Spleen (tissue), 11 donors: ENCODE data around the gene RCL1. TPM values are rescaled to one million over a fixed set of nuclear protein-coding genes. Genes with fewer than 3 reads are reported as not detected.

Source experiments
- DNase-seq: peaks from one replicate; pipeline ENCODE4 v3.0.0-alpha.2; 2020
- H3K27ac ChIP-seq, 8 donors: fragments of 200-600 bp; sonication (generic) in 7 of 8; 1 replicate in 4 of 8; 2 replicates in 4 of 8; pipeline versions ENCODE4 v1.5.0 to v1.8.0; 2016 to 2021; ENCODE audit warnings: inconsistent platforms in 4 of 8, mild to moderate bottlenecking in 4 of 8, moderate library complexity in 1 of 8
- H3K27me3 ChIP-seq, 7 donors: fragments of 200-600 bp; sonication (generic) in 6 of 7; replicated peaks in 1 of 7; 1 replicate in 4 of 7; 2 replicates in 3 of 7; pipeline versions ENCODE4 v1.5.0 to v1.8.0; 2016 to 2021; ENCODE audit warnings: inconsistent platforms in 3 of 7, mild to moderate bottlenecking in 1 of 7
- H3K36me3 ChIP-seq, 6 donors: fragments of 200-600 bp; sonication (generic) in 5 of 6; 1 replicate in 4 of 6; 2 replicates in 2 of 6; pipeline versions ENCODE4 v1.5.0 to v1.8.0; 2016 to 2021; ENCODE audit warnings: inconsistent platforms in 2 of 6
- H3K4me1 ChIP-seq, 6 donors: fragments of 200-600 bp; sonication (generic) in 5 of 6; 1 replicate in 3 of 6; 2 replicates in 3 of 6; pipeline versions ENCODE4 v1.5.0 to v1.8.0; 2016 to 2021; ENCODE audit warnings: inconsistent platforms in 3 of 6
- H3K4me3 ChIP-seq, 8 donors: fragments of 200-600 bp; sonication (generic) in 7 of 8; 1 replicate in 4 of 8; 2 replicates in 4 of 8; pipeline versions ENCODE4 v1.5.0 to v1.8.0; 2016 to 2021; ENCODE audit warnings: inconsistent platforms in 4 of 8, mild to moderate bottlenecking in 4 of 8, moderate library complexity in 2 of 8
- H3K9me3 ChIP-seq, 8 donors: fragments of 200-600 bp; sonication (generic) in 7 of 8; 1 replicate in 4 of 8; 2 replicates in 4 of 8; pipeline versions ENCODE4 v1.5.0 to v1.8.0; 2016 to 2021; ENCODE audit warnings: inconsistent platforms in 4 of 8
- POLR2A ChIP-seq, 3 donors: fragments of 450-650 bp; IDR thresholded peaks; one replicate each; pipeline ENCODE4 v1.5.1; 2017; ENCODE audit warnings: antibody characterized with exemption in 3 of 3, mild to moderate bottlenecking in 1 of 3
- POLR2AphosphoS5 ChIP-seq, 3 donors: sonication (generic); formaldehyde crosslinking; IDR thresholded peaks; one replicate each; pipeline ENCODE4 v1.5.1; 2017; ENCODE audit warnings: antibody characterized with exemption in 3 of 3
- WGBS, 5 donors: extraction: QIAGEN DNeasy Blood & Tissue Kit in 3 of 5; methylation state at CpG; one replicate each; pipeline versions ENCODE4 v1.1.5 to v1.1.7; 2013 to 2018; 5-methylcytosine and 5-hydroxymethylcytosine counted together
- intact Hi-C: fragments of 100-400 bp; cut with DNase I; formaldehyde crosslinking; loops from one replicate; pipeline ENCODE4 v1.15.0; 2023; ENCODE audit warnings: low total_unique reads
- polyA plus RNA-seq, 3 donors: library from polyadenylated mRNA; stranded (reverse); fragments of 200-250 nt; gene quantifications; one replicate each; pipeline ENCODE4 v1.2.1, GENCODE V29; 2013
- total RNA-seq, 7 donors: library from RNA; depleted of rRNA in 3 of 7; stranded (reverse); fragments of >200 nt in 3 of 7; fragmentation: NEBNext Ultra II Directional in 4 of 7; extraction: Animal tissue kit (Norgen Biotek cat#: 25700) in 4 of 7; gene quantifications; one replicate each; pipeline versions ENCODE4 v1.1.0 to v1.2.1, GENCODE V29; 2016 to 2021
- TF ChIP-seq, protein P1 (sequence below), 11 experiments: fragments of 200-600 bp in 7 of 11; fragments of 450-650 bp in 4 of 11; sonication (generic) in 4 of 11; IDR thresholded peaks in 8 of 11; conservative IDR thresholded peaks in 3 of 11; 1 replicate in 7 of 11; 2 replicates in 4 of 11; pipeline versions ENCODE4 v1.4.0 to v1.8.0; 2016 to 2021; ENCODE audit warnings: antibody characterized with exemption in 11 of 11, inconsistent platforms in 4 of 11, mild to moderate bottlenecking in 1 of 11
- donor health status: healthy with polysubstance abuse.
- donor health status: DM: no; HTN: no; CAD: no; lungs with moderate emphysema.
- donor health status: DM: no; HTN: no; CAD: no.
- donor health status: Bipolar disorder and iron deficiency.
- donor health status: healthy.
- donor health status: DM: no; HTN: no; CAD: no.
- donor health status: DM: yes; HTN: yes; CAD: no.

The RCL1 gene
- total and polyA plus RNA-seq, 10 donors = 11.8 to 29.4 (median 21.6) TPM

GRCh38 chr9:4764033-4764432 is 28.7 kb upstream of the RCL1 start:
- intact Hi-C loops = loop anchor here (5.0 to 10.0 kb wide), 4 partner anchors 33 to 841 kb away; partner anchors contain the start of gene JAK2

DNA sequence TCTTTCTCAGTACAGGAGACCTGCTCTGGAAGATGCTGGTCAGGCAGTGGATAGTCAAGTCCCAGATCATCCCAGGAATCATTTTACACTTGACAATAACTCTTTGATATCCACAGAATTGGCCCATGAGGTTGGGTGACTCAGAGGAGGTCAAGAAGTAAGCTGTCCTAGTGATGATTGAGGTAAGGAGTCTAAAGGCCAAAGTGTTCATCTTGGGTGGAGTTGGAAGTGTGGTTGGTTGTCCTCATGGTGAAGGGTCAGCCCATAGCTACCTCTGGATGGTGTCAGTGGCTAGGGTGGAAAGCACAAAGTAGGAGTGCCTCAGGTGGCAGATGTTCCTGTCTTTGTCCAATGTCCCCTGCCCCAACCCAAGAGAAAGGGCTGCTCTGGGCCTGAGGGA is 24.1 kb upstream of the RCL1 start:
- no peak for DNase-seq

More at GRCh38 chr9:4764033-4764432, 28.7 kb upstream of the RCL1 start:
- Histone ChIP-seq H3K27ac (peak overlapping the region in 5 of 8 donors; percentile 80 to 94 (median 89)), H3K27me3 (no peaks in the 10 kb centered on the region), H3K9me3 (no peaks in the 10 kb centered on the region), H3K4me1 (peaks cover 7 to 50% (median 34%) of the 10 kb centered on the region in 6 donors), H3K36me3 (no peaks in the 10 kb centered on the region), H3K4me3 (no peak overlapping the region)
- 62 to 90% (median 78%) methylated on average over 3 of the region's 3 CpGs for WGBS, 5 donors
- DNase-seq = no peak
- TF ChIP-seq, protein P1, sequence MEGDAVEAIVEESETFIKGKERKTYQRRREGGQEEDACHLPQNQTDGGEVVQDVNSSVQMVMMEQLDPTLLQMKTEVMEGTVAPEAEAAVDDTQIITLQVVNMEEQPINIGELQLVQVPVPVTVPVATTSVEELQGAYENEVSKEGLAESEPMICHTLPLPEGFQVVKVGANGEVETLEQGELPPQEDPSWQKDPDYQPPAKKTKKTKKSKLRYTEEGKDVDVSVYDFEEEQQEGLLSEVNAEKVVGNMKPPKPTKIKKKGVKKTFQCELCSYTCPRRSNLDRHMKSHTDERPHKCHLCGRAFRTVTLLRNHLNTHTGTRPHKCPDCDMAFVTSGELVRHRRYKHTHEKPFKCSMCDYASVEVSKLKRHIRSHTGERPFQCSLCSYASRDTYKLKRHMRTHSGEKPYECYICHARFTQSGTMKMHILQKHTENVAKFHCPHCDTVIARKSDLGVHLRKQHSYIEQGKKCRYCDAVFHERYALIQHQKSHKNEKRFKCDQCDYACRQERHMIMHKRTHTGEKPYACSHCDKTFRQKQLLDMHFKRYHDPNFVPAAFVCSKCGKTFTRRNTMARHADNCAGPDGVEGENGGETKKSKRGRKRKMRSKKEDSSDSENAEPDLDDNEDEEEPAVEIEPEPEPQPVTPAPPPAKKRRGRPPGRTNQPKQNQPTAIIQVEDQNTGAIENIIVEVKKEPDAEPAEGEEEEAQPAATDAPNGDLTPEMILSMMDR (IDR thresholded peaks at IDR 0.05 in 8 of 11, conservative IDR thresholded peaks at IDR 0.05 in 3 of 11) = no peak
- no peak for TF ChIP-seq POLR2A (IDR thresholded peaks at IDR 0.05)
- no peak for TF ChIP-seq POLR2AphosphoS5 (IDR thresholded peaks at IDR 0.05)

GRCh38 chr9:4769321-4770080 is 23.2 kb upstream of the RCL1 start:
- WGBS, 5 donors = 81 to 92% (median 85%) methylated on average over 6 to 7 of the region's 7 CpGs

More for the DNA sequence above, 24.1 kb upstream of the RCL1 start:
- intact Hi-C loops = loop anchor here (10.0 kb wide), 2 partner anchors 156 to 836 kb away; no protein-coding TSS in a partner anchor
- no peak overlapping the region for H3K4me3 ChIP-seq
- no peak overlapping the region for H3K27ac ChIP-seq
- H3K4me1 ChIP-seq = peaks cover under 1 to 4% (median 2%) of the 10 kb centered on the region in 6 donors
- H3K9me3 ChIP-seq = no peaks in the 10 kb centered on the region
- no peaks in the 10 kb centered on the region for H3K27me3 ChIP-seq
- no peaks in the 10 kb centered on the region for H3K36me3 ChIP-seq
- TF ChIP-seq, protein P1 (IDR thresholded peaks at IDR 0.05 in 8 of 11, conservative IDR thresholded peaks at IDR 0.05 in 3 of 11) = no peak
- no peak for TF ChIP-seq POLR2AphosphoS5 (IDR thresholded peaks at IDR 0.05)
- TF ChIP-seq POLR2A (IDR thresholded peaks at IDR 0.05) = no peak

DNA sequence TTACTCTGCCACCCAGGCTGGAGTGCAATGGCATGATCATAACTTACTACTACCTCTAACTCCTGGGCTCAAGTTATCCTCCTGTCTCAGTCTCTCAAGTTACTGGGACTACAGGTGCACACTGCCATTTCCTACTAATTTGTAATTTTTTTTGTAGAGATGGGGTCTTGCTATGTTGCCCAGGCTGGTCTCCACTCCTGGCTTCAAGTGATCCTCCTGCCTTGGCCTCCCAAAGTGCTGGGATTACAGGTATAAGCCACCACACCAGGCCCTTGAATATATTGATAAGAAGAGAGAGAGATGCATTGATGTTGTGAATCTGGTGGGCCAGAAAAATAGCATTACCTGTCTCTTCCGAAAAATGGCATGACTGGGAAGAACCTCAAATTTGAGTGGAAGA is 21.0 kb upstream of the RCL1 start:
- Histone ChIP-seq H3K27me3 (no peaks in the 10 kb centered on the region), H3K4me1 (no peaks in the 10 kb centered on the region), H3K36me3 (no peaks in the 10 kb centered on the region), H3K4me3 (no peak overlapping the region), H3K27ac (no peak overlapping the region), H3K9me3 (no peaks in the 10 kb centered on the region)
- intact Hi-C loops = no loop called here
- DNase-seq = no peak
- TF ChIP-seq POLR2AphosphoS5 (IDR thresholded peaks at IDR 0.05) = no peak
- no peak for TF ChIP-seq POLR2A (IDR thresholded peaks at IDR 0.05)
- TF ChIP-seq, protein P1 (IDR thresholded peaks at IDR 0.05 in 8 of 11, conservative IDR thresholded peaks at IDR 0.05 in 3 of 11) = no peak
- 91 to 100% (median 97%) methylated on average over 1 of the region's 1 CpG for WGBS, 5 donors

More at GRCh38 chr9:4769321-4770080, 23.2 kb upstream of the RCL1 start:
- H3K4me1 ChIP-seq = no peaks in the 10 kb centered on the region
- H3K27me3 ChIP-seq = no peaks in the 10 kb centered on the region
- H3K4me3 ChIP-seq = no peak overlapping the region
- intact Hi-C loops = loop anchor here (10.0 kb wide), 2 partner anchors 155 to 835 kb away; no protein-coding TSS in a partner anchor
- H3K36me3 ChIP-seq = no peaks in the 10 kb centered on the region
- DNase-seq = no peak
- no peak for TF ChIP-seq POLR2A (IDR thresholded peaks at IDR 0.05)
- TF ChIP-seq, protein P1 (IDR thresholded peaks at IDR 0.05 in 8 of 11, conservative IDR thresholded peaks at IDR 0.05 in 3 of 11) = no peak
- TF ChIP-seq POLR2AphosphoS5 (IDR thresholded peaks at IDR 0.05) = no peak
- no peaks in the 10 kb centered on the region for H3K9me3 ChIP-seq
- no peak overlapping the region for H3K27ac ChIP-seq
